GM18526 (cell line): ENCODE measurements around the gene FANCD2.

Experiments used
- POLR2A ChIP-seq: IDR thresholded peaks from 3 replicates; pipeline ENCODE4 v1.6.1; 2011; ENCODE audit not compliant: insufficient read length; ENCODE audit errors: extremely low read depth

The FANCD2 gene

DNA sequence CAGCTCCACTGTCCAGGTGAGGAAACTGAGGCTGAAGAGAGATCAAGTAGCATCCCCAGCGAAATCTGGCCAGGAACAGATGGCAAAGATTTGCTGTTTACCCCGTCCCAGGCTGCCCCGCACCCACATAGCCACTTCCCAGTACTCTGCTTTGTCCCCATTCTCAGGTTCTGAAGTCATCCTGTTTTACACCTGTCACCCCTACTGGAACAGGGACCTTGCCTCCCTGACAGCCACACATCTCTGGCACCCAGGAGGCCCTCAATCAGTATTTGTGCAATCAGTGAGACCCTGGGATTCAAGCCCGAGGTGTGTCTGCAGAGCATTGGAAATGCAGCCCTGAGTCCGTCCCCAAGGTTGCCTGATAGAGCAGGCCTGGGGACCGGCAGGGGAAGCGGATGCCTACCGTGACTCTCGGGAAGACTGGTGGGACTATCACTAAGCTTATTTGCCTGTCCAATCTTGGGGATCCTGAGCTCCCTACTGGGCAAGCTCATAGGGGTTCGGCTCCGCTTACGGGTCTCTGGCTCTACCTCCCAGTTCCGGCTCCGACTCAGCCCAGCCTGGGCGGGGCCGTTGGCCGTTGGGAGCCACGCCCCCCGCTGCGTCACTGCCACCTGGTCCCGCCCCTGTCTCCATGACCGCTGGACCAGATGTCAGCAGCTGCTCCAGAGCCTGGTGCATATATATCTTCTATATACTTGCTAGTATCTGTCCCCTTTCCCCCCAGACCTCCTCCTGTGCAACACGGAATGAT, 17.5 kb upstream of the FANCD2 start:
- TF ChIP-seq POLR2A, result no peak

DNA sequence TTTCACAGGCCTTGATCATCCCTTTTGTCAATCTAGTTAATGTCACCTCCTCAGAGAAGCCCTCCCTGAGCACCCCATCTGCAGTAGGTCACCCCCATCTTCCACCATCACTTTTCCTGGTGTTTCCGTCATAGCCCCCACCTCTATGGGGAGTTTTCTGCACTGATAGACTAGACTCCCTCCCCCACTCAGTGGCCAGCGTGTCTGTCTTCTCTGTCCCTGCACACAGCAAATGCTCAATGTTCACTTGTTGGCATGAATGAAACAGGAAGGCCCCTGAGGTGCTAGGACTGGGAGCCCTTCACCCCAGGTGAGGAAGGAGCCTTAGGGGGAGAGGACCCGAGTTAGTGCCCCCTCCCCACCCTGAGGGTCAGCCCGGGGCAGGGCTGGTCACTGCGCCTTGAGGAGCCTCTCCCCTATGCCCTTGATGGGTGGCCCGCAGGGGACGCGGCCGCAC, 15.8 kb upstream of the FANCD2 start:
- TF ChIP-seq POLR2A, result no peak

DNA sequence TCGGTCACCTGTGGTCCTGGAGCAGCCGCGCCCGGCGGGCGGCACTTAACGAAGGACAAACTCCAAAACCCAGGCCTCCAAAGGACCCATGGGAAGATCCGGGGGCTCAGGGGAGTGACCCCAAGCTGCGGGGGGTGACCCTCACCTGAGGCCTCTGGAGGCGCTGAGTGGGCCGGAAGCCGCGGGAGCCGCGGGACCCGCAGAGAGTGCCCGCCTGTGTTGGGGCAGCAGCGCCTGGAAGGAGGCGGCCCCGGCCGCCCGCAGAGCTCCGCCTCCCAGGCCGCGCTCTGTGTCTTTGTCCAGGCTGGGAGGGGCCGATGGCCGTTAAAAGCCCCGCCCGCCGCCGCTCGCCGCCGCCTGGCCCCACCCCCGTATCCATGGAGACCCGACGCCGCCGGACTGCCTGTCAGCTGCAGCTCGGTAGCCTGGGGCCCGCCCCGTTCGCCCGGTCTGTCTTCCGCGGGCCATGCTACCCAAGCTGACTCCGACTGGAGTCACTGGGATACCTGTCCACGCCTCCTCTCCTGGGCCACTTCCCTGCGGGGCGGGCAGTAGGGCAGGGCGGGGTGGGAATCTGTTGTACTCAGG, 15.3 kb upstream of the FANCD2 start:
- TF ChIP-seq POLR2A, result no peak

- TF ChIP-seq POLR2A, result no peak
Measured at GRCh38 chr3:10011631-10012030, 14.6 kb upstream of the FANCD2 start.

DNA sequence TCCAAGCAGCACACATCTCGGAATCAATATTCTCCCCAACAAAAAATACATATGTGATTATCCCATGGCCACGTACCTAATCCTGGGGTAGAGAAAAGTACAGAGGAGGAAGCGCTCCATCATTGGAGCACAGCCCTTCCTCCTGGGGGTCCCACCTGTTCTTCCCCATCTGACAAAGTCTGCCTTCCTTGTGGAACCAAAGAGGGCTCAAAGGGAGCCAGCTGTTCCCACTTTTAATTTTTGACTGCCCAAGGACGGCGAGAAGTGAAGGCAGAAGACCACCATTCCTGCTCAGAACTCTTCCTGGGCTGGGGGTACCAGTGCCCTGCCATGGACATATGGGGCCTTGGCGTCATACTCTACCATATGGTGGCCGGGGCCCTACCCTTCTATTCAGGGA, 14.1 kb upstream of the FANCD2 start:
- no peak for TF ChIP-seq POLR2A

GRCh38 chr3:10015461-10015904, 10.8 kb upstream of the FANCD2 start:
- TF ChIP-seq POLR2A, result no peak

DNA sequence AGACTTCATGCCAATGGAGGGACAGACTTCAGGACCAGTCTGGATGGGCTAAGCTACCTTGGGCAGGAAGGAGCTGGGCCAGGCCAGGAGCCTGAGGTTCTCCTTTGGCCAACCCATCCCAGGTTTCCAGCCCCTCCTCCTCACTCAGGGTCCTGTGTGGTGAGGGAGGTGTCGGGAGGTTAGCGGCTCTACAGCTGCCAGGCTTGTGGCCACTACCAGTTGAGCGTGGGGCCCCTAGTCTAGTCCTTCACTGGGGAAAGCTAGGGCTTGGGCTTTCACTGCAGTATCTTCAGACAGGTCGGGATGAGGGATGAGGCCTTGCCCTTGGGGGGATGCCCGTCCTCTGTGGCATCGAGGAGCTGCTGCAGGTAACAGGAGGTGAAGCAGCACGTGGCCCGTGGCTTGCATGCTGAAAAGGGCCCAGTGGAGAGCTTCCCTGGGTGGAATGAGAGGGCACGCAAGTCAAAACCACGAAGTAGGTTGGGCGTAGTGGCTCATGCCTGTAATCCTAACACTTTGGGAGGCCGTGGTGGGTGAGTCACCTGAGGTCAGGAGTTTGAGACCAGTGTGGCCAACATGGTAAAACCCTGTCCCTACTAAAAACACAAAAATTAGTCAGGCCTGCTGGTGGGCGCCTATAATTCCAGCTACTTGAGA, 8.5 kb upstream of the FANCD2 start:
- no peak for TF ChIP-seq POLR2A

DNA sequence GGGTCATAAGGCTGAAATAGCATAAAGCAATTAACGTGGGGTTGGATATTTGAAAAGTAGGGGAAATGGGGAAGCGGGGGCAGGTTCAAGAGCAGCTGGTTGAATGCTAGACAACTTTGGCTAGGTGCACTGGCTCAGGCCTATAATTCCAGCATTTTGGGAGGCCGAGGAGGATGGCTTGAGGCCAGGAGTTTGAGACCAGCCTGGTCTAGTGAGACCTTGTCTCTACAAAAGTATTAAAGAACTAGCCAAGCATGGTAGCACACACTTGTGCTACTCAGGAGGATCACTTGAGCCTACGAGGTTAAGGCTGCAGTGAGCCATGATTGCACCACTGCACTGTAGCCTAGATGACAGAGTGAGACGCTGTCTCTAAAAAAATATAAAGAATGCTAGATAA, 6.9 kb upstream of the FANCD2 start:
- TF ChIP-seq POLR2A, result no peak

GRCh38 chr3:10021856-10022775, 4.1 kb upstream of the FANCD2 start:
- no peak for TF ChIP-seq POLR2A

DNA sequence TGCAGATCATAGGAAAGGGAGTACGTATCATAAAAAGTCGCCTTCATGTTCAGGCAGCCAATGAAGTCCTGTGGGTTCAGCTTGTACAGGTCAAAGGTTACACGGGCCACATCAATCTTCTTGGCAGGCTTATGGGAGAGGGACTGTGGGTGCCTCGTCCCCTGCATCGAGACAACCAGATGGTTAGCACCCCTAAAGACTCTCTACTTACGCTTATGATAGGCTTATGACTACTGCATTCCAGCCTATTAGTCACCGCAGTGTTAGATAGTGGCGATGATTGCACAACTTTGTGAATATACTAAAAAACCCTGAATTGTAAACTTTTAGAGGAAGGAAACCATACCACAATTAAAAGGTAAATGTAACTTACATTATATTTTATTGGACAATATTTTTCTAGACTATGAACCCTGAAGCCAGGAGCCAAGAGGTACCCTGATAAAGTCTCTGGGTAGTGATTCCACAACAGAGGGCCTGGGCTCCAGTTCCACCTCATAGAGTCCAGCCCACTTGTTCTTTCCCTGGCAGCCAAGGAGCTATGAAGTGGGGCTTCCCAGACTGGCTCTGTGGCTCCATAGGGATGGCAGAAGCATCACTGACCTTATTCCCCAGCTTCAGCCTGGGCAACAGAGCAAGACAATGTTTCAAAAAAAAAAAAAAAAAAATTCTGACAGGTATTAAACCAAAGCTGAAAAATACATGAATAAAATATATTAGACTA, 2.5 kb upstream of the FANCD2 start:
- no peak for TF ChIP-seq POLR2A

DNA sequence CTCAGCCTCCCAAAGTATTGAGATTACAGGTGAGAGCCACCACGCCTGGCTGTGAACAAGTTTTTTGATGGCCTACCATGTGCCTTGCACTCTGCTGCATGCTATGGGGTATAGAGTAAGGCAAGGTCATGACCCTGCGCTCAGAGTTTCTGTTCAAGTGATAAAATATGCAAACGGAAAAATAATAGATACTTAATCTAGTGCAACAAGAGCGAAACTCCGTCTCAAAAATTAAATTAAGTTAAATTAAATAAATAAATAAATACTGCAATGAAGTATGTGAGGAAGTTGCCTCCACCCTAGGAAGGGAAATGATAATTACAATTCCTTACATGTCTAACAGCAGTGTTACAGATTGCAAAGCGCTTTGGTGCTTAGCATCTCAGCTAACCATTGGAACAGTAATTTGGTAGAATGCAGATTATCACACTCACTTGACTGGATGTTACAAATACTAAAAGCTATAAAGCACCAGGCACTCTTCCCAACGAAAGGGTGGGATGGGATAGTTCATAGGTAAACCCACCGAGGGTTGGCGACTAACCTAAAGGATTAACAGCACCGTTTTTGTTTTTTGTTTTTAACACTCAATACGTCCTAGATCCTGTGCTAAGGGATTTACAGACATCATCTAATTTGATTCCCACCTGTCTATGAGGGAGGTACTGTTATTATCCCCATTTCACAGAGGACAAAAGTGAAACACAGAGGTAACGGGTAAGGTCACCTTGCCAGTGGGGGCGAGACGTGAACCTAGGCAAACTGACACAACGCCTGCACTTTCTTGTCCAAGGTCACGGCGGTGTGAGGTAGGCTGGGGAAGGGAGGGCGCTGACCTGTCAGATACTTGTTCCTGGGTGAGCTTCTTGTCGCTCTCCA, 793 bp upstream of the FANCD2 start:
- TF ChIP-seq POLR2A, result no peak

DNA sequence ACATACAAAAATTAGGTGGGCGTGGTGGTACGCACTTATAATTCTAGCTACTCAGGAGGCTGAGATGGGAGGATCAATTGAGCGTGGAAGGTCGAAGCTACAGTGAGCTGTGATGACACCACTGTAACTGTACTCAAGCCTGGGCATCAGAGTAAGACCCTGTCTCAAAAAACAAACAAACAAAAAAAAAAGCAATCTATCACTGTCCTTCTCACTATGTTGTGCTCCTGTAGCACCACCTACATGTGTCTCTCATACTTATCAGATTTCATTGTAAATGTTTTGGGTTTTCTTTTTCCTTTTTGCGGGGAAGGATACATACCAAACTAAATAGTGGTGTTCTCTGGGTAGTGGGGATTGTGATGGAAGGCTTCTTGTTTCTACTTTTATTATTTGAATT, 14.8 kb downstream of the FANCD2 start:
- TF ChIP-seq POLR2A, result no peak

- no peak for TF ChIP-seq POLR2A
Measured at GRCh38 chr3:10047876-10048275, 21.6 kb downstream of the FANCD2 start.

DNA sequence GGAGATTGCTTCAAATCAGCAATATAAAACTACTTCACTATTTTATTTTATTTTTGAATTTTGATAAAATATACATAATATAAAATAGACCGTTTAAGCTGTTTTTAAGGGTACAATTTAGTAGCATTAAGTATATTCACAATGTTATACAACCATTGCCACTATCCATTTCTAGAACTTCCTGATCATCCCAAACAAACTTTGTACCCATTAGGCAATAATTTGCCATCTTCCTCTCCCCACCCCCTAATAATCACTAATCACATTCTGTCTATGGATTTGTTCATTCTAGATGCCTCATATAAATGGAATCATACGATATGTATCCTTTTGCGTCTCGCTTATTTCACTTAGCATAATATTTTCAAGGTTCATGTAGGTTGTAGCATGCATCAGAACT, 28.9 kb downstream of the FANCD2 start:
- TF ChIP-seq POLR2A, result no peak
